ENCODE data around the gene PRMT7.

Gene PRMT7

DNA sequence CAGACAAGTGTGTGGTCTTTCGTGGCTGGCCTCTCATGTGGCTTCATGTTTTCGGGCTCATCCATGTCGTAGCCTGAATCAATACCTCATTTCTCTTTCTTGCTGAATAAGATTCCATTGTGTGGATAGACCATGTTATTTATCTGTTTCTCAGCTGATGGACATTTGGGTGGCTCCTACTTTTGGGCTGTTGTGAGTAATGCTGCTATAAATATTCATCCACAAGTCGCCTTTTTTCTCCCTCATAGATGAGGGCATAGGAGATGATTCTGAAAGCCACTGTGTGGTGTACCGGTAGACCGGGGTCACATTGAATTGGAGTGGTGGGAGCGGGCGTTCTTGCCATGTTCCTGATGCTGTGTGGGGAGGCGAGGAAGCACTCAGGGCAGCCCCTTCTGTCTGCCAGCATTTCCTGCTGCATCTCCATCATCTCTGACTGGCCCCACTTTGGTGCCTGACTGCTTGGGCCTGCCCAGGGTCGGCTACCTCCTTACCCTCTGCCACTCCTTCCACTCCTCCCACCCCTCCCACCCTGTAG is 40.1 kb downstream of the PRMT7 start:
- no peak for DNase-seq

DNA sequence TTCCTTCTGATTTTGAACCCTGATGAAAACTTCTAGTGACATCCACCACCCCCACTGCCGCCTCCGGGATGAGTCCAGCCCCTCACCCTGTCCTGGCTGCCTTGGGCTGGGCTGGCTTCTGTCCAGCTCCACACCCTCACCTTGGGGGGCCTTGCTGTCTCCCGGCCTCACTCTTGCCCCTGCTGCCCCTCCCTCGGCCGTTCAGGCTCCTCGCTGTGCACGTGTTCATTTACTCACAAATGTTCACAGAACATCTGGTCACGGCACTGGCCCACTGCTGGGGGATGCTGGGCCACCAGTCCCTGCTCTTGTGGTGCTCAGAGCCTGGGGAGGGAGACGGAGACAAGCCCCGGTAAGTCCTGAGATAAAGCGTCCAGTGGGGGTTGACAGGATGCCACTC is 40.6 kb downstream of the PRMT7 start:
- DNase-seq: no peak

DNA sequence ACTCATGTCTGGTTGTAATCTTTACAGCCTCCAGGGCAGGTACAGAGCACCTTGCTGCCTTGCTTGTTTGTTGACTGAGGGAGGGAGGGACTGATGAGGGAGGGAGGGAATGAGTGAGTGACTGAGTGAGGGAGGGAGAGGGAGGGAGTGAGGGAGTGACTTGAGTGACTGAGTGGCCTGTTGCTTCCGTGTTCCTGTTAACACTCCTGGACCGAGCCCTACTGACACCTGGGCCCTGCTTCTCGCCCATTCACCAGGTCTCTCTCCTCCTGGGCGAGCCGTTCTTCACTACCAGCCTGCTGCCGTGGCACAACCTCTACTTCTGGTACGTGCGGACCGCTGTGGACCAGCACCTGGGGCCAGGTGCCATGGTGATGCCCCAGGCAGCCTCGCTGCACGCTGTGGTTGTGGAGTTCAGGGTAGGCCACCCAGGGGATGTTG is 41.2 kb downstream of the PRMT7 start:
- DNase-seq: no peak

DNA sequence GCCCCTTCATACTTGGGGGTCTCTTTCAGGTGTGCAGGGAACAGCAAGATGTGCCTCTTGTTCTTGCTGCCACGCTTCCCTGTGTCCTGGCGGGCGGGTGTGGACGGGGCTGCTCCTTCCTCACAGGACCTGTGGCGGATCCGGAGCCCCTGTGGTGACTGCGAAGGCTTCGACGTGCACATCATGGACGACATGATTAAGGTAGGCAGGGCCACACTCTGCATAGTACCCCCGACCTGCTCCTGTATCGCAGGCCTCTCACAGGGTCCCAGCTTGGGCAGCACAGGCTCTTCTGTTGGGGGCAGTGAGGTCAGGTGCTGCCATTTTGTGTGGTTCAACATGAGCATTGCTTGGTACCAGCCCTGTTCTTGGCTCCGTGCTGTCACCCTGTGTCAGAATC is 42.5 kb downstream of the PRMT7 start:
- DNase-seq: no peak

DNA sequence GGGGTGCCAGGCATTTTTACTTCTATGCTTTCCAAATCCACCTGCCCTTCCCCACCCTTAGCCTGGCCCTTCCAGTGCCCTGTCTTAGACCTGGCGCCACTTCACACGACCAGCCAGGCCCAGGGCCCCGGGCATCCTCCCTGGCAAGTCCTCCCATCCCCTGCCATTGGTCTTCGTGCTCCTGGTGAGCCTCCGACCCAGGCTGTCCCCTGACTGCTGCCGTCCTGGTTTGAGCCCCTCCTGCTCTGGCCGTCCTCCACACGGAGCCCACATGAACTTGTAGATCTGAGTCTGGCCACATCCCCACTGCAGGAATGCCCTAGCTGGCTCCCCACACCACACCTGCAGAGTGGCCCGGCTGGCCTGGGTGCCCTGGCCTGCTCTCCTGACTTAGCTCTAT is 44.0 kb downstream of the PRMT7 start:
- DNase-seq: no peak

DNA sequence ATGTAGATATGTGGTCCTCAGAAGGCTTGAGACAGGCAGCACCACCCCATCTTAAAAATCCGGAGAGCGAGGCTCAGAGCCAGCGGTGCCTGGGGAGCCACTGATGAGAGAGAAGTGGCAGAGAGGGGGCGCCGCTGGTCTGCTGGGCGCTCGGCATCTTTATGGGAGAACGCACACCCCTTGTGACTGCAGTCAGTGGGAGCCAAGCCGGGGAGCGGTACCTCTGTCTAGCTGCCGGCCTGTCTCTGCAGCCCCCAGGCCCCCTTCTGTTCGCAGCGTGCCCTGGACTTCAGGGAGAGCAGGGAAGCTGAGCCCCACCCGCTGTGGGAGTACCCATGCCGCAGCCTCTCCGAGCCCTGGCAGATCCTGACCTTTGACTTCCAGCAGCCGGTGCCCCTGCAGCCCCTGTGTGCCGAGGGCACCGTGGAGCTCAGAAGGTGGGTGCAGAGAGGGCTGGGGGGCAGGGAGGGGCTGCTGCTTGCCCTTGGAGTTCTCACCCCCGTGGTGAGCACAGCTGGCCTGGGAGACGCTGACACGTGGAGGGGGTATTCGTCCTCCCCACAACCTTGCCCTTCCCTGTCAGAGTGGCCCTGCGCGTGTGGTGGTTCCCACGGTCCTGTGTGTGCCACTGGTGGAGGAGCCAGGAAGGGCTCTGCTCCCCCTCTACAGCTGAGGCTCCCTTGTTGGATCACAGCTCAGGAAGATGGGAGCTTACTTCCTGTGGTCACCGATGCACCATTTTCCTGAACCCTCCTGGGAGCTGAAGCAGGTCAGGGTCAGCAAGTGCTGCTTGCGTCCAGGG is 44.8 kb downstream of the PRMT7 start:
- DNase-seq: no peak

DNA sequence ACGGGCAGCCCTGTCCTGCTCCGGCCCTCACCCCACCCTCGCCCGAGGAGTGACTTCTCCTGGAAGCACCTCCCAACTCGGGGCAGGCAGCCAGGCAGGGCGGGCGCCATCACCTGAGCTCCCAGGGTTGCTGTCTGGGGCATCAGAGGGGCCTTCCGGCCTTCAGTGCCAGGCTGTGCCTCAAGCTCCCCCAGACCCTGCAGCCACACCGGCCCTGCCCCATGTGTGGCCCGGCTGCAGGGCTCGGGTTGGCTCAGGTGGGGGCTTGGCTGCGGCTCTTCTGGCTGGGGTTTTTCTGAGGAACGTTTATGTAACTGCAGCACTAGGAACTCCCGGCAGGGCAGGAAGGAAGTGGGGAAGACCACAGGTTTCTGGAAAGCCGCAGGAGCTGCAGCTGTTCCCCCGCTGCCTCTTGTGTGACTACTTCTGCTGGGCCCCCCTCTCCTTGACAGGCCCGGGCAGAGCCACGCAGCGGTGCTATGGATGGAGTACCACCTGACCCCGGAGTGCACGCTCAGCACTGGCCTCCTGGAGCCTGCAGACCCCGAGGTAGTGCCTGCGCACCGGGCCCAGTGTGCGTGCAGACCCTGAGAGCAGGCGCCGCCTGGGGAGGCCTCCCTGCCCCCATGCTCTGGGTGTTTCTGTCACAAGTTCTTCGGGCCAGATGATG is 45.6 kb downstream of the PRMT7 start:
- no peak for DNase-seq

DNA sequence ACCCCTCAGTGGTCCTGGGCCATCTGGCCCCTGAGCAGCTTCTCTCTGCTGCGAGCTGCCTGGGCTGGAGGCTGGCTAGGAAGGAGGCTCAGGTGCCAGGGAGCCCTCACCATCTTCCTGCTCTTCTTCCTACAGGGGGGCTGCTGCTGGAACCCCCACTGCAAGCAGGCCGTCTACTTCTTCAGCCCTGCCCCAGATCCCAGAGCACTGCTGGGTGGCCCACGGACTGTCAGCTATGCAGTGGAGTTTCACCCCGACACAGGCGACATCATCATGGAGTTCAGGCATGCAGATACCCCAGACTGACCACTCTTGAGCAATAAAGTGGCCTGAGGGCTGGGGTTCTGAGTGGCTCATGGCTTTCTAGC is 46.1 kb downstream of the PRMT7 start:
- no peak for DNase-seq

DNA sequence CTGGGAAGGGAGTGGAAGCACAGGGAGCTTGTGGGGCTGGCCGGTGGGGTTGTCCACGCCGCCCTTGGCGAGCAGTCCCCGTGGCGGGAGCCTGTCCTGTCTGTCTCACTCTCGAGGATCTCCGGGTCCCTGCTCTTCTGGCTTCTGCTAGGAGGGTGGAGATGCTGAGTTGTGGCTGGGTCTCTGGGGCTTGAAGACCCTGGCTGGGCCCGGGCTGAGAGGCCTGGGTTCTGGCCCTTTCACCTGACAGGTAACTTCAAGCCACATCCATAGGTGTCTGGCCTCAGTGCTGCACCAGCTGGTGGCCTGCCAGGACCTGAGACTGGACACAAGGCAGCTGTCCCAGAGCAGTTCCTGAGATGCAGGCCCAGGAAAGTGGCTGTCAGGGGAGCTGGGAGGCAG is 46.7 kb downstream of the PRMT7 start:
- no peak for DNase-seq

DNA sequence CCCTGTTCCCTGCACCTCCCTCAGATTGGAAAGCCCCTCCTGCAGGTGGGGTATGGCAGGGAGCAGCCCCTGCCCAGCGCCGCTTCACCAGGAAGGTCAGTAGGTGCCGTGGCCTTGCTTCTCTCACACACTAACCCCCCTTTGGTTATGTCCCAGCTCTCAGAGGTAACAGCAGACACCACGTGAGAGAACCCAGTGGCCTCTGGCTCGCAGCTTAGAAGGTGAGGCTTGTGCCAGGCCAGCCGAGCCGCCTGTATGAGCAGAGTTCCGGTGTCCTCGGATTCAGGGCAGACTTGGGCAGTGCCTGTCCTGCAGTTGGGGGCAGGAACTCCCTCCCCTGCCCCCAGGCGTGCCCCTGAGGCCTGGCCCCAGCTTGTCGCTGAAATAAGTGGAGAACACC is 47.1 kb downstream of the PRMT7 start:
- no peak for DNase-seq

DNA sequence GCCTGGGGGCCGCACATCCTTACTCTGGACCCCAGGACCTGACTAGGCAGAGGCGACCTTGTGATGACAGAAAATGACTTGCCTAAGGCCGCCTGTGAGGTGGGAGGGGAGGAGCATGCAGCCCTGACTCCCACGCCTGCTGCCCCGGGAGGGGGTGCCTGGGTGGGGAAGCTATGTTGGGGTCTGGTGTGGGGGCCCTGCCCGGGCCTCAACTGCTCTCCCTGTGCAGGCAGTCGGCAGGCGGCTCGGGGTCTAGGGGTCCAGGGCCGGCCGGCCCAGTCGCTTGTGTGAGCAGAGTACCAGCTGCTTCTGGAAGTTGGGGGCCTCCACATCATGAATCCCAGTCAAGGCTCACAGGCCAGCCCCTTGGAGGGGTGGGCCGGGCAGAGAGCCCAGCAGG is 48.1 kb downstream of the PRMT7 start:
- DNase-seq: no peak

DNA sequence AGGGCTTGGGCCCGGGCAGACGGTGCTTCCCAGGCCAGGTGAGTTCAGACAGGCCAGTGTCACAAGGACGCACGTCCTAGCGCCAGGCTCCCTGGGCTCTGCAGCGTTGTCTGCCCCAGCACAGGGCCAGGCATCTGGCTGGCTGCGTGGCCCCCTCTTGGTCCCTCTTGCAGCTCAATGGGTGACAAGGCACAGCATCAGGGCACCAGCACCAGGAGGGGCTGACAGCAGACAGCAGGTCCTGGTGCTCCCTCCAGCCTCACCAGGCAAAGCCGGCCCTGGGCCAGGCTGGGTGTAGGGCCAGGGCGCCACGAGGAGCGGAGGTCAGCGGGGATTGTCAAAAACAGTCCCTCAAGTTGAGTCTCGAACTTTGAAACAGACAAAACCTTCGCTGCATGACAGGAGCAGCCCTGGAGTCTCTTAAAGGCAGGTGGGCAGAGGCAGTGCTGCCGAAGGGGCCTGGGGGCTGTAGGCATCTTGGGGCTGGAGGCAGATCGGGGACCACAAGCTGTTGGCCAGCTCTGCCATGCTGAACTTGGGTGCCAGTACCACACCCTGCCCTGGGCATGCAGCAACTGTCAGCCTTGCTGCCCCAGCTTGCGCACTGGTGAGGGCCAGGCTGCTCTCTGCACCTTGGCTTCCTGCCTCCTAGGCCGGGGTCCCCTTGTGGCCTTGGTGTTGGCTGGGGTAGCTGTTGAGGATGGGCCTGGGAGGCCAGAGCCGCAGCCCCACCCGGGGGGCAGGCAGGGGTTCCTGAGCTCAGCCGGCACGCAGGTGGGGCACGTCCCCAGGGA is 48.8 kb downstream of the PRMT7 start:
- DNase-seq: no peak

DNA sequence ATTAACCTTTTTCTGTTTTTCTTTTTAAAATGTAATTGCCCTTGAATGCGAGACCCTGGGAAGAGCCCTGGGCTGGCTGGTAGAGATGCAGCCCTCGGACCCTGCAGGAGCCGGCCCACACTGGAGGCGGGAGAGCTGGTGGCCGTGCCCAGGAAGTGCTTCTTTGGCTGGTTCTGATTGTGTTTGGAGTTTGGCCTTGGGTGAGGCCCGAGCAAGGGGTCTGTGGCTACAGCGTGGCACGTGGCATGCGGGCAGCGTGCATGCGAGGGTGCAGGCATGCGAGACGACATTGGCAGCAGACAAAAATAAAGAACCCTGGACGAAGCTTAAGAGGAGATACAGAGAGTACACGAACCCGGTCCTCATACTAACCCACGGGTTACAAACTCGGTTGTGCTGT is 49.7 kb downstream of the PRMT7 start:
- DNase-seq: no peak

DNA sequence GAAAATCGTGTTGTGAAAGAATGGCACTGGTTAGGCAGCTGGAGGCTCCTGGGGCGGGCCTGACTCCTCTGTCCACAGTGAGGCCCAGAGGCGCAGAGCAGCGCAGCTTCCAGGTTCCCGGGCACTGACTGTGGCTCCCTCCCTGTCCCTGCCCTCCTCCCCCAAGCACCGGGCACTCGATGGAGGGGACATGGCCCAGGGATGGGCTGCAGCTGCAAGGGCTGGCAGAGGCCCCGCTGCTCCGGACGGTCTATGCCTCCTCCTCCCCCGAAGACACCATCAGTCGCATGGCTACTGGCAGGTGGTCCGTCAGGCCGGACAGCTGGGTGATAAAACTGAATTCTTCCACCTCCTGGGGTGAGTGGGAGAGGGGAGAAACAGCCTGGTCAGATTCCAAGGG is 50.1 kb downstream of the PRMT7 start:
- no peak for DNase-seq

DNA sequence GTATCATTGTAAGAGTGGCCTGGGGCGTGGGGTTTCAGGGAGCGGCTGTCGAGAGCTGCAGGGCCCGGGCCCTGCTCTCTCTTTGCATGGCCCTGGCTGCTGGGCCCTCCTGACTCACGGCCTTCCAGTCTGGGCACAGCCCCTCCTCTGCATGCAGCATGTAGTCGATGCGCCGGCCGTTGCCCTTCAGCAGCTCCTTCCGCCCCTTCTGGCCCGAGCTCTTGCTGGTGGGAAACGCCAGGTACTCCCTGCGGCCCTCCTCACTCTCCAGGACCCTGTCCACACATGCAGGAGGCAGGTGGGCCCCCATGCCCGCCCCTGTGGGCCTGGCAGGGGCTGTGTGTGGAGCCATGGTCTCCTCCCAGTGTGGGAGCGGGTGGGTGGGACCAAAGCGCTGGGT is 50.7 kb downstream of the PRMT7 start:
- DNase-seq: no peak

DNA sequence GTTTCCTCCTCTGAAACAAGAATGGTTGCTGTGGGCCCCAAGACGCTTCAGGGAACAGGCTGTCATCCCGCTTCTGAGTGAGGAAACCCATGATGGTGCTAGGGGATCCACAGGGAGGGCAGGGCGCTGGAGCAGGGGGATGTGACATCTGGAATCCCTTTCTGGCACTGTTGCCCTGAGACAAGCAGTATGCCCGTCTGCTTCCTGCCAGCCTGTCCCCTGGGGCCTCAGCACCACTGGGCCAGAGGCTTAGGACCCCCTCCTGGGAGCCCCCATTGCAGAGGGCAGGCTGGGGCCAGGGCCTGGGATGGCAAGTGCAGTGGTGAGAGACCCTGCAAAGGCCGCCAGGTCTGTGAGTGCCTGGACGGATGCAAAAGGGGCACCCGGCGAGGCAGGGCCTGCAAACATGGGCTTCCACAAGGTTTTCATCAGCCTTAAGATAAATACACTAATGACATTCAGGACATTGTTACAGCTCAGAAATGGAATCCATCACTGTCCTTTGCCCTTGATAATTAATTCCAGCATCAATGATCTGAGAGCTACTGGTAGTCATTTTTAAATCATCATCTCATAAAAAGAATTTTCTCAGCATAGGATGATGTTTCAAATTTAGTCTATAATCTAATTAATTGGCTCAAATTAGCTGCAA is 51.6 kb downstream of the PRMT7 start:
- no peak for DNase-seq

DNA sequence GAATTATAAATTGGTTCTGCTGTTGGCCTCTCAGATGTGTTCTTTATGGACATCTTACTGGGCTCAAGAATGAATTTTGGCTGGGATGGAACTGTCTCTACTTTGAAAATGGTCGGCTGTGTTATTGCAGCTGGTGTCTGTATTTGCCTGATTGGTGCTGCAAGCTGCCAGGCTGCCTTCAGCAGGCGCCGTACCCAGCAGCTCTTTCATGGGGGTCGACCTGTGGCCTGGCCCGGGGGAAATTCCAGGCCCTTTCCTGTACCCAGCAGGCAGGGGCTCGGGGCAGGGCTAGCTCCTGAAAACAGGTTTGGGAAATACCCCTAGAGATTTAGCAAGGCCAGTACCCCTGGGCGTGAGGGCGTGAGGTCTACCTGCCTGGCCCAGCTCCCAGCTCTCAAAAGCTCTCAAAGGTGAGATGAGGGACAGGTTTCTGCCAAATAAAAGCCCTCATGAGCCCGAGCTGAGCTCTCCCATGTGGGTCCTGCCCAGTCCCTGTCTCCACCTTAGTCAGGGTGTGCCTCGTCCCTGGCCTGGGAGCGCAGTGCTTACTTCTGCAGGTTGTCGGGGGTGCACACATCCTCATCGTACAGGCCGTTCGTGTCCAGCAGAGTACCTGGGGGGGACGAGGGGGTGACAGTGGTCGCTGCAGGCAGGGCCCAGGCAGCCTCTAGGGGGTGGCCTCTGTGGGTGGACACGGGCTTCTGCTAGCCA is 52.3 kb downstream of the PRMT7 start:
- DNase-seq: no peak

DNA sequence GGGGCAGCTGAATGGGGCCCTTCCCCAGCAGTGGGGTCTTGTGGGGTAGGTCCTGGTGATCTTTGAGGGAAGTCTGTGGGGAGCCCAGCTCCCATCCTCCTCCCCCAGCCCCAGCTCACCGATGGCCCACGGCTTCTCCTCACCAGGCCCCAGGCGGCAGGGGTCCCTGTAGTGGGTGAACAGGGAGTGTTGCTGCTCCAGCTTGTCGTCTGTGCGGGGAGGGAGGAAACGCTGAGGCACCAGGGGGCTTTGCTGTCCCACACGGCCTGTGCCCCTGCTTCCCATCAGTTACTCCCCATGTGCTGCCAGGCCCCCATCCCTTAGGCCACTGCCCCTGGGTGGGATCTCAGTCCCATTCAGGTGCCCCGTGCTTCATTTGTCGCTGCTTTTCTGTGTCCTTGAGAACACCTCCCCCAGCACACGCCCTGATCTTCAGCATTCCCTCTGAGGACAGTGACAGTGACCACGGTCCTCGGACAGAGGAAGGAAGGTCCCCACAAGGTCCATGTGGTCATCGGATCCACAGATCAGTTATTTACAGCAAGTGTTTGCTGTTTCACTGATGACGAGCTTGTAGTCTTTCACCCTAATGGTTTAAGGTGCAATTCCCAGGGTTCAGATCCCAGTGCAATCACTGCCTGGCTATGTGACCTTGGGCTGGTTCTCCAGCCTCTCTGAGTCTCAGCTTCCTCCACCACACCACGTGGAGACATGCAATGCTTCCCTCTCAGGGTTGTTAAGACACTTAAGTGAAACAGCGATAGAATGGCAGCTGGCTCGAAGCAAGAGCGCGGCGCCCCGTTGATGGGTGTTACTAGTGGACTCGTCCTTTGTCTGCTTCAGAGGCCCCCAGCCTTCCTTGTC is 53.1 kb downstream of the PRMT7 start:
- no peak for DNase-seq

DNA sequence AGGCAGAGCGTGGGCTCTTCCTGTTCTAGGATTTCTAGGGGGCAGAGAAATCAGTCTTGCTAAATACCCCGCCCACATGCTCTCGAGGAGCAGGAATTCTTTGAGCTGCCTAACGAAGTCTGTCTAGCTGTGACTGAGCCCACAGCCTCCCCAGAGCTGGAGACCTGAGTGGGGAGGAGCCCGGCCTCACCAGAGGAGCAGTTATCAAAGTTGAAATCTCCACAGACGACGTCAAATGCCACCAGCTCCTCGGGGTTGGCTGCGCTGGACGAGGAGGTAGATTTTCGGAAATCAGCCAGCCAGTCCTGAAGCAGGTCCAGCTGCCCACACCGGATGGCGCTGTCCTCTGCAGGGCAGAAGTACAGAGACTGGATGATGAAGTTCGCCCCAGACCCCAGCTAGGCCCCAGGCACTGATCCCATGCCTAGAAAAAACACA is 53.8 kb downstream of the PRMT7 start:
- no peak for DNase-seq

DNA sequence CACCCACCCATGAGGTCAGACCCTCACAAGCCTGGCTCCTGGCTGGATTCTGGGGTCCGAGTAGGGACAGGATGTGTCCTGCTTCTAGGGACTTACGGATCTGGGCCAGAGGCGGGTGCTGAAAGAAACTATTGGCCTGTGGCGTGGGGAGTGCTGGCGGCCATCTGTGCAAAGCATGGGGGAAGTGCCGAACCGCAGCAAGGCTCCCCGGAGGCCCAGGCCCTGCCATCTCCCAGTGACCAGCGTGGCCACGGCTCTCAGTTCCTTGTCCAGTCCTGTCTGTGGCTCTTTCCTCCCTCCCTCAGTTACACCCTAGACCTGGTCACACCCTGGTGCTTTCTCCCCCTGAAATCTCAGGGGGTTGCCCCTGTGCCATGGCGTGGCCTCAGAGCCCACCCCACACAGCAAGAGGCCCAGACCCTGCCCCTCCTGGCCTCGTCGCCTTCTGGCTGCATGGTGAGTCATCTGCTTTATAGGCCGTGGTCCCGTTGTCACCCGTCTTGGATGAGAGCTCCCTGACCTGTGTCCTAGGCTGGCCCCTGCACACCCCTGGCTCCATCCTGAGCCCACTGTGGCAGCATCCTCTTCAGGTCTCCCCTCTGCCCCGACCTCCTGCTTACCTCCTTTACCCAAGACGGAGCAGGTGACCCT is 54.5 kb downstream of the PRMT7 start:
- DNase-seq: no peak

DNA sequence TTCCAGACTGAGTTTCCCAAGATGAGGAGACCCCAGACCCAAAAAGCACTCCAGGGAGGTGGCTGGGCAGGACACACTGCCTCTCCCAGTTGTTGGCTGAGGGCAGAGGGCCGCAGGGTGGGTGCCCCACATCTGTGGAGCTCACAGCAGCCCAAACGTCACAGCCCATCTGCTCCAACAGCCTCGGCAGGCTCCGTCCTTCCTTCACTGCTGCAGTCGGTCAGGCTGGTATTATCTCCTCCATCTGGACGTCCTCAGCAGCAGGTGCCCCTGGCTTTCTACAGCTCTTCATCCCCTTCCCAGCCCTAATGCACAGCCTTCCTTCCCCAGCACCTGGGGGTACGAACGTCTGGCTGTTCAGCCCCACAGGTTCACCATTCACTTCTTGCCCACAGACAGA is 55.2 kb downstream of the PRMT7 start:
- no peak for DNase-seq

Measured in NCI-H1930 (cell line).